ENCODE measurements around the gene ATP13A3.

ATP13A3 gene

GRCh38 chr3:194399166-194399565 is 87.6 kb downstream of the ATP13A3 start, which contains the start of gene GP5:
Gene GP5 (minus strand): TSS chr3:194399266. CDS start chr3:194398282, 984 bp downstream.
- in situ Hi-C loops (cut with MboI; ENCODE audit: low sequenced_read_pairs), result no loop called here

GRCh38 chr3:194397757-194398312 is 89.0 kb downstream of the ATP13A3 start:
- in situ Hi-C loops (cut with MboI; ENCODE audit: low sequenced_read_pairs), result no loop called here

- in situ Hi-C loops (cut with MboI; ENCODE audit: low sequenced_read_pairs), result no loop called here
These were observed 89.7 kb downstream of the ATP13A3 start for GRCh38 chr3:194396859-194397756.

GRCh38 chr3:194396539-194396858 is 90.3 kb downstream of the ATP13A3 start:
- in situ Hi-C loops (cut with MboI; ENCODE audit: low sequenced_read_pairs), result no loop called here

GRCh38 chr3:194395778-194396538 is 90.8 kb downstream of the ATP13A3 start:
- in situ Hi-C loops (cut with MboI; ENCODE audit: low sequenced_read_pairs), result no loop called here

- in situ Hi-C loops (cut with MboI; ENCODE audit: low sequenced_read_pairs), result no loop called here
These were observed 91.6 kb downstream of the ATP13A3 start for GRCh38 chr3:194395212-194395611.

GRCh38 chr3:194392576-194392975 is 94.2 kb downstream of the ATP13A3 start:
- in situ Hi-C loops (cut with MboI; ENCODE audit: low sequenced_read_pairs), result no loop called here

GRCh38 chr3:194390835-194391234 is 96.0 kb downstream of the ATP13A3 start:
- in situ Hi-C loops (cut with MboI; ENCODE audit: low sequenced_read_pairs), result no loop called here

GRCh38 chr3:194389269-194389668 is 97.5 kb downstream of the ATP13A3 start:
- in situ Hi-C loops (cut with MboI; ENCODE audit: low sequenced_read_pairs), result no loop called here

- in situ Hi-C loops (cut with MboI; ENCODE audit: low sequenced_read_pairs), result no loop called here
These were observed 98.8 kb downstream of the ATP13A3 start for GRCh38 chr3:194387926-194388418.

GRCh38 chr3:194387276-194387675 is 99.5 kb downstream of the ATP13A3 start:
- in situ Hi-C loops (cut with MboI; ENCODE audit: low sequenced_read_pairs), result no loop called here

GRCh38 chr3:194386648-194387047 is 100.2 kb downstream of the ATP13A3 start:
- in situ Hi-C loops (cut with MboI; ENCODE audit: low sequenced_read_pairs), result no loop called here

- in situ Hi-C loops (cut with MboI; ENCODE audit: low sequenced_read_pairs), result no loop called here
These were observed 100.7 kb downstream of the ATP13A3 start for GRCh38 chr3:194386066-194386465.

- in situ Hi-C loops (cut with MboI; ENCODE audit: low sequenced_read_pairs), result no loop called here
These were observed 102.2 kb downstream of the ATP13A3 start for GRCh38 chr3:194384569-194385001.

GRCh38 chr3:194384156-194384555 is 102.6 kb downstream of the ATP13A3 start:
- in situ Hi-C loops (cut with MboI; ENCODE audit: low sequenced_read_pairs), result no loop called here

GRCh38 chr3:194383276-194383940 is 103.4 kb downstream of the ATP13A3 start:
- in situ Hi-C loops (cut with MboI; ENCODE audit: low sequenced_read_pairs), result no loop called here

- in situ Hi-C loops (cut with MboI; ENCODE audit: low sequenced_read_pairs), result no loop called here
These were observed 103.9 kb downstream of the ATP13A3 start for GRCh38 chr3:194382892-194383223.

GRCh38 chr3:194382196-194382891 is 104.5 kb downstream of the ATP13A3 start:
- in situ Hi-C loops (cut with MboI; ENCODE audit: low sequenced_read_pairs), result no loop called here

GRCh38 chr3:194381460-194381875 is 105.3 kb downstream of the ATP13A3 start:
- in situ Hi-C loops (cut with MboI; ENCODE audit: low sequenced_read_pairs), result no loop called here

GRCh38 chr3:194380326-194380725 is 106.5 kb downstream of the ATP13A3 start:
- in situ Hi-C loops (cut with MboI; ENCODE audit: low sequenced_read_pairs), result no loop called here
